RKO (cell line): Measurements from ENCODE around the gene MADD.
A peak's percentile ranks its signal among the peaks of the same experiment; 100 is the strongest.

ENCODE experiments used
- DNase-seq: peaks from one replicate; pipeline ENCODE4 v3.0.0-alpha.2; 2016; ENCODE audit warnings: low spot score

The MADD gene

DNA sequence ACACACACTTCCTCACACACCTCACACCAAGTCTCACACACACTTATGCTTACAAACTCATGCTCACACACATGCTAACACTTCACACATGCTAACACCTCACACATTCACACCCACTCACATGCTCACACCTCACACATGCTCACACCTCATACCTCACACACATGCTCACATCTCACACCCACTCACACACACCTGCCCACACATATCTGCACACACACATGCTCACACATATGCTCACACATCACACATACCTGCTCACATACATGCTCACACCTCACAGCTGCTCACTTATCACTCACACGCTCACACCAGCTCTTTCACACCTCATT, 87.0 kb downstream of the MADD start:
- DNase-seq = no peak

DNA sequence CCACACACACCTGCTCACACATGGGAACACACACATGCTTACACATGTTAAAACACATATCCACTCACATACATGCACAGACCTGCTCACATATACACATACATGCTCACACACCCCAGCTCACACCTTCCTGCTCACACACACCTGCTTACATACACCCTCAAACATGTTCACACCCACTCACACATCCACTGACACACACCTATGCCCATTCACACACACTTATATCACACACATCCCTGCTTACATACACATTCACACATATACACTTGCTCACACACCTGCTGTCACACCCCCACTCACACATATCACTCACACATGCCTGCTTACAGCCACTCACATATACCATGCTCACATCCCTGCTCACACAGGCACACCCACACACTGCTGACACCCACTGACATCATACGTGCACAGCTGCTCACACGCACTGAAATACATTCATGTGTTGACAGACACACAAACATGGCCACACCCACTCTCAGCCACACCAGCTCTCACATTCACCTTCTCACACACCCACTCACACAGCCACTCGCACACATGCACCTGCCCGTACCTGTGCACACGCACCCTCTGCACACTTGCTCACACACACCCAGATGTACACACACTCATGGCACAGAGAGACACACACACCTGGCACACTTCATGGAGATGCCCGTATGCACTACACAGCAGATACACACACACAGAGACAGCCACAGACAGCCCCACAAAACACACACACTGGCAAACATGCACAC, 88.2 kb downstream of the MADD start:
- DNase-seq = no peak

DNA sequence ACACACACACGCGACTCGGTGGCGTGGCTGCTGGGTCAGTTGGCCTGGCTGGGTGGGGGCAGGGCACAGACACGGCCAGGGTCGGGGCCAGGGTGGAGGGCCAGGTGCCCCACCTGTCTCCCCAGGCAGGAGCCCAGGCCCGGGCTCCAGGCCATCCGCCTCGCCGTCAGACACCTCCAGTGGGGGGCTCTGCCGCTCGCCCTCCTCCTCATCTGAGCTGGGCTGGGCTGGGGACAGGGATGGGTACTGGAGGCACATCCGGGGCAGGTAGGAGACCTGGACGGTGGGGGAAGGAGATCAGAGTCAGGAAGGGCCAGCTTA, 88.8 kb downstream of the MADD start:
- DNase-seq = no peak

DNA sequence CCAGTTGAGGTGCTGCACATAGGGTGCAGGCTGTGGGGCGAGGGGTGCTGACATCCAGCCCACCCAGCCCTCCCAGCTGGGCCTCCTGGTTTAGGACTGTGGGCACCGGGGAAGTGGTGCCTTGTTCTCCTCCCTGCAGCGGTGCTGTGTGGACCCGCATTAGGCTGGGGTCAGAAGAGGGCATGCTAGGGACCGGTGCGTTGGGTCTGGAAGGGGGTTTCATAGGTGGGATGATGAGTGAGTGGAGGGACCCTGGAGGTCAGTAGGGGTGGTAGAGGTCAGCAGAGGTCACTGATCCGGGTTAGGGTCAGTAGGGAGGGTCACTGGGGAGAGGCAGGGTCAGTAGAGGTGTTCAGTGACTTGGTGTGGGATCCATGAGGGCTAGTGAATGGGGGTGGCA, 89.2 kb downstream of the MADD start:
- DNase-seq = no peak

DNA sequence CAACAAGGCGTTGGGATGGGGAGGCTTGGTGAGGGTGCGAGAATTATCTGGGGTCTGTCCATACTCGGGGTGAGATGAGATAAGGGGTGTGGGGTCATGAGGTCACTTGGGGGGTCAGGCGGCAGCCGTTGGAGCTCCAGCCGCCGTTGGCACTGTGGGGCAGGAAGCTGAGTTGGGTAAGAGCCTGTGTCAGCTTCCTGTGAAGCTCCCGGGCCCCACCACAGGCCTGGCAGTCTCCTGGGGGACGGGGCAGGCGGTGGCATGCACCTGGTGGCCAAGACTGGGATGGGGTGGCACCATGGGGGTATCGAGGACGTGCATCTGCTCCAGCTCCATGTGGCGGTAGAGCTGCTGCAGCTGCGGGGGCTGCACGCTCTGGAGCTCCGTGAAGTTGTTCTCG, 89.7 kb downstream of the MADD start:
- no peak for DNase-seq

DNA sequence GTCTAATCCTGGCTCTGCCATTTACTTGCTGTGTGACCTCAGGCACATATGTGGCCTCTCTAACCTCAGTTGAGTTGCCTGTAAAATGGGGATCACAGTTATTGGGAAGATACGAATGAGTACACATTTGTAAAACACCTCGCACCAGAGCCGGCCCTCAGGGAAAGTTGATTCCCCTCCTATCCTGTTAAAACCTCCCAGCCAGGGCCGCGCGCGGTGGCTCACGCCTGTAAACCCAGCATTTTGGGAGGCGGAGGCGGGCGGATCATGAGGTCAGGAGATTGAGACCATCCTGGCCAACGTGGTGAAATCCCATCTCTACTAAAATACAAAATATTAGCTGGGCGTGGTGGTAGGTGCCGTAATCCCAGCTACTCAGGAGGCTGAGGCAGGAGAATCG, 90.4 kb downstream of the MADD start:
- no peak for DNase-seq

DNA sequence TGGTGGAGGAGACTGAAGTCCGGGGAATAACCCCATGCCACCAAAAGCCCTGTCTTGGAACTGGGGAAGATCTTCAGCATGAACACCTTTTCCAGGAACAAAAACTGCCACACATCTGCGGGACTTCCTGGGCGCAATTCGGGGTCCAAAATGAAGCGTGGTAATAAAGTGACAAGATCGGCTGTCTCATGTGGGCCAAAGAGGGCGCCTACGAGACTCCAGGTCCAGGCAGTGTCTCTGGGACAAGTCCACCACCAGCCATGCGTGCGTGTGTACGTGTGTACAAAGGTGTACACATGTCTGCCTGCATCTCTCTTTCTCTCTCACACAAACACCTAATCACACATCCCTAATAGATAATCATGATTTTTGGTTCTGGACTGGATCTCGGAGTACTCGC, 91.5 kb downstream of the MADD start:
- DNase-seq = no peak

DNA sequence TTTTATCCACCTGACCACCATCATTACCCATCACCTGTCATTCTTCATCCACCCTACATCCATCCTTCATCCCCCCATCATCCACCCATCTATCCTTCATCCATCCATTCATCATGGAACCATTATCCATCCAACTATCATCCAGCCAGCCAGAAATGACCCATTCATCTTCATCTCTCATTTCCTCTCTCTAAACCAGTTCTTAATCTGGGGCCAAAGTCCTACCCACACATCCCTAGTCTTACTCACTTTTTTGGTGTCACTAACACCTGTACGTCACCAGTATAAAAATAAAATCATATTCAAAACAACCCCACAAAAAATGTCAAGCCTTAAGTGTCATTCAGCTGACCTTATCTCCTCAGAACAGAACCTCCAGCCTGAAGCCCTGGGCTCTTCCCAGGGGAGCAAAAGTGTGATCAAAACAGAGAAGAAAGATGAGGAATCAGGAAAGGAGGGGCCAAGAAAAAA, 96.1 kb downstream of the MADD start:
- no peak for DNase-seq

DNA sequence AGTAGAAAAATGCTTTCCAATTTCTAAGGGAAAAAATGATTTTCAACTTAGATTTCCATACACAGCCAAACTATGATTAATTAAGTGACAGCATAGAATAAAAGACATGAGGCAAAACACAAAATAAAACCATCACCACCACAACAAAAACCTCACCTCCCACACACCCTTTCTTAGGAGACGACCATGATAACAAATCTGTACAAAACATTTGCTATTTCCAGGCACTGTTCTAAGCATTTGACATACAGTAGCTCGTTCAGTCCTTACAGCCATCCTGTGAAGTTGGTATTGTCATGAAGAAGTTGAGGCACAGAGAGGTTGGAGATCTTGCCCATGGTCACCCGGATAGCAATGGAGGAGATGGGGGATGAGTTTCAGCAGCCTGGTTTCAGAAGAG, 99.7 kb downstream of the MADD start:
- no peak for DNase-seq

DNA sequence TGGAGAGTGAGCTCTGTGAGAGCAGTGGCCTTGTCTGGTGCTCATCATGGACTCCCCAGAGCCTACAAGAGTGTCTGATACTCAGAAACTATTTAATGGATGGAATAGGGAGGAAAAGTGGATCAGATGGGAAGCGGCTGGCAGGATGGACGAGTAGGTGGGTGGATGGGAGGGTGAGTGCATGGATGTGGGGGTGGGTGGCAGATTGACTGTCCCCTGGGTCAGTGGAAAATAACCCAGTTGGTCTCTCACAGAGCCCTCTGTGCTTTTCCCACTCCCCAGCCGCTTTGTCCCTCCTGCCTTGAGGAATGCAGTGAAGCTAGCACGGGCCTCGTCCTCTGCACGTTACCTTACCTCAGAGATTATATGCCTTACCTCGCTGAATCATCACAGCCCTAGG, 102.5 kb downstream of the MADD start:
- no peak for DNase-seq

DNA sequence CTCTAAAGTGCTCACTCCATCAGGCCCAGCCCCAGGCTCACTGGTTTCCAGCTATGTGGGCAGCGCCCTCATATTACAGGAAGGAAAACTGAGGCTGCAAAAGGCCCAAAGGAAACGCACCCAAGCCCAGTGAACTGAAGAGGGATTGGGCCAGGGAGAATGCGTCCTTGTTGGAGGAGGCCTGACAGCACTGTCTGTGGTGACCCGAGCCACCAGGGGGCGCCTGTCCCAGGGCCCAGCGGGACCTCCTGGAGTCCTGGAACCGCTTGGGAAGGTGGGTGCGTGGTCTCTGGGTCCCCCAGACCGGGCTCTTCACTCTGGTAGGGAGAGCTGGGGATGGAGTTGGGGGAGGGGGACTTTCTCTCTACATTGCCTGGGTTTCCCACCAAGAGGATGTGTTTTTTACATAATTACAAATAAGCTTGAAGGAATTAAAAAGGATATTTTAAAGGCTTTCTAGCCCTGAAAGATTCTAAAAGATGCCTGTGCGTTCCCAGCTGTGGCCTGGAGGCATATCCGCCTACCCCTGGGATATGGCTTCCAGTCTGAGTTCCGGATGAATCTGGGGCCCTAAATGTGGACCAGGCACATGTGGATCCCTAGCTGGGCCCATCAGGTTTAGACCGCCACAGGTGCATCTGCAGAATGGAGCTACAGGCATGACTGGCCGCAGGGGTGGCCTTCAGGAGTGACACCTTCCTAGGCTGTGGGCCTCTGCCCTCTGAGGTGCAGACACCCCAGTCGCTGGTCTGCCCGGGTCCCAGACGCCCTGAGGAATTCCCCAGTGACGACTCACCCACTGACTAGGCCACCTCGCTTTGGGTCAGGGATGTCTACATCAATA, 104.2 kb downstream of the MADD start:
- peak; percentile 73 for DNase-seq

DNA sequence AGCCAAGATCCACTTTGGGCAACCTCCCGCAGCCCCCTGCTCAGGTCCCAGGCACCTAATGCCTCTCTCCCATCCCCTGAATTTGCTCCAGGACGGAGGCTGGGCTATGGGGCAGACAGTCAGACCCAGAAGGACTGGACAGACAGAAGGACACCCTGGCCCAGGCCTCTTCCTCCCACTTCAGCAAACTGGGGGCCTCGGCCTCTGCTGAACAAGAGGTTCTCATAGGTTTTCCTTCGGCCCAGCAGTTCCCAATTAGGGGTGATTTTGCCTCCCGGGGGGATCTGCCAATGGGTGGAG, 104.7 kb downstream of the MADD start:
- DNase-seq = no peak

DNA sequence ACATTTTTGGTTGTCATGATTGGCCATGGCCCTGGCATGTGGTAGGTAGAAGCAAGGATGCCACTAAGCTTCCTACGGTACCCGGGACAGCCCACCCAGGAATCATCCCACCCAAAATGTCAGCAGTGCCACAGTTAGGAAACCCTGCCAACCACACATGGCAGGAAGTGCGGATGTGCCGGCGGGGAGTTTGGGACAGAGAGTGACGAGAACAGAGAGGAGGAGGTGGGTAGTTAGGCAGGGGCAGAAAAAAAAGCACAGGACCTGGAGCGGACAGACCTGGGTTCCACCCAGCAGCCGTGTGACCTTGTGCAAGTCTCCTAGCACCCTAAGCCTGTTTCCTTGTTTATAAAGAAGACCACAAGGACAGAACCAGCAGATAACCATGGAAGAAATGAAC, 105.1 kb downstream of the MADD start:
- DNase-seq = no peak

DNA sequence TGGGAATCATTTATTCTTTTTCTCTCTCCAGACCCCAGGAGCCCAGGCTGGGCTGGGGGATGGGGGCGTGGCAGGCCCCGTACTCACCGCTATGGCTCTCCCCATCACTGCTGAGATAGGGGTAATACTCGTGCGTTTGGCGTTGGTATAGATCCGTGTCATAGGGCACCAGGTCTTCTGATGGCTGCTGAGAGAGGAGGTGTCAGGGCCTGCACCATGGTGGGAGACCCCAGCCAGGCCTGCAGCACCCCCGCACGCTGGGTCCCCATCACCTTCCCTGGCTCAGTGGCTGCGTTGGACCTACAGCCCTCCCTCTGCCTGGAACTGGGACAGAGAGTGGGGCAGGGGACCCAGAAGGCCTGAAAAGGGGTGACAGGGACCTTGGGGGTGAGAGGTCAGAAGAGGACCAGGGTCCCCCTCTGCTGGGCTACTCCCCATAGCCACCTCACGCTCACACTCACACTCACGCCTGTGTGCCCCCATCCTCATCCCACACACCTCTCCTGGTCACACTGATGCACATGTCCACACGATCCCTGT, 105.7 kb downstream of the MADD start:
- DNase-seq = no peak

DNA sequence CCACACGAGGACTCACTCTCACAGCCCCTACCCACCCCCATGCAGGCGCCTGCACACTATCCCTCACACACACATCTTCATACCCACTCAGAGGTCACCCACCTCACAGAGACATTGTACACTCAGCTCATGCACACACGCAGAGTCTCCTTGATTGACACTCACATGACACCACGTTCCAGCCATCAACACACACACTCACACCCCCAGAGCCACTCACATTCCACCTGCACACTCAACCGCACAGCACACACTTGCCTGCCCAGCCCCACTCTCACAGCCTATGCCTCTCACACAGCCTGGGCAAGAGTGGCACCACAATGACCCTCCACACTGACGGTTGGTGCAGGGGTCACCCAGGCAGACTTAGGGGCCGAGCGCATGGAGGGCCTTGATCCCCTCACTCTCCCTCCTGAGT, 106.2 kb downstream of the MADD start:
- DNase-seq = no peak

DNA sequence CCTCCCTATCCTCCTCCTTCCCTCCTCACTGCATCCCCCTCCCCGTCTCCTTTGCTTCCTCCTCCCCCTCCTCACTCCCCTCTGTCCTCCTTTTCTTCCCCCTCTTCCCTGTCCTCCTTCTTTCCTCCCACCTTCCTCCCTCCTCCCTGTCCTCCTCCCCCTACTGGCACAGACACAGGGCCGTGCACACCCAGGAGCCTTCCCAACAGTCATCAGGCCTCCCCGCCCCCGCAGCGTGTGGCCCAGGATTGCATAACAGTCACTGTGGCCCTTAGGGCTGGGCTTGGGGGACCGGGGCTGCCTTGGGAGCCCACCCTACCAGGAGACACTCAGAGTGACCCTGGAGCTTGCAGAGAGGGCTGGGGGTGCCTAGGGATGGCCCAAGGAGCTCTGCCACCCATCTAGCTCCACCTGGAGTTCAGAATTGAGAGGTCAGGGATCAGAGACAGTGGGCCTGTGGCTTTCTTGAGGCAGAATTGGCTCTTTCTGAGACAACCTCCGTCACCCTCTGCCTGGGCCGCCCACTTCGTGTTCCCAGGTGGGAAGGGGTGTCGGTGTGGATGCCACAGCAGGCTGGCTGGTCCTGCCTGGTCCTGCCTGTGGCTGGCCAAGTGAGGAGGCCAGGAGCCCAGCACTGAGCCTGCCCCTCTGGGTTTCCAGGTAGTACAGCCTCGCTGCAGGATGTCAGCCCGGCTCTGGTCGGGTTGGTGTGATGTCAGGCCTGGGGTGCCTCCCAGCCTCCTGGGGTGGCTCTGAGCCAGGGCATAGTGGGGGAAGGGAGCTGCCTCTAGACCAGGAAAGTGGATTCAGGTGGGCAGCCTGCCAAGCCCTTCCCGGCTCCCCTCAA, 106.8 kb downstream of the MADD start:
- no peak for DNase-seq

DNA sequence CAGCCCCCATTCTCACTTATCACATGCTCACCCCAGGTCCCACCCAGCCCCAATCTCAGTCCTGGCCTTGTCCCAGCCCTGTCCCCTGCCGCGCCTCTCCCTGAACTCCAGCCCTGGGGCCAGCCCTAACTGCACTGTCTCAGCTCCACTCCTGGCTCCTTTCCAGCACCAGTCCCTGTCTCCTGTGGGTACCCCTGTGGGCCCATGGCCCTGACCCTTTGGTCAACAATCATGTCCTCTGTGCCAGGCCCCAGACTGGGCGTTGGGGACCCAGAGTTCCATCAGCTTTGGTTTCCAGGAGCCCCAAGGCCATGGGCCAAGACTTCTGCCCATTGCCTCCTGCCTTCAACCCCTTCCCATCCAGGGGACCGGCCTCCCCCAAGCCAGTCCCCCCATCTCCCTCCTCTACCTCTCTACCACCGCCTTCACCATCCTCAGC, 107.7 kb downstream of the MADD start:
- no peak for DNase-seq

DNA sequence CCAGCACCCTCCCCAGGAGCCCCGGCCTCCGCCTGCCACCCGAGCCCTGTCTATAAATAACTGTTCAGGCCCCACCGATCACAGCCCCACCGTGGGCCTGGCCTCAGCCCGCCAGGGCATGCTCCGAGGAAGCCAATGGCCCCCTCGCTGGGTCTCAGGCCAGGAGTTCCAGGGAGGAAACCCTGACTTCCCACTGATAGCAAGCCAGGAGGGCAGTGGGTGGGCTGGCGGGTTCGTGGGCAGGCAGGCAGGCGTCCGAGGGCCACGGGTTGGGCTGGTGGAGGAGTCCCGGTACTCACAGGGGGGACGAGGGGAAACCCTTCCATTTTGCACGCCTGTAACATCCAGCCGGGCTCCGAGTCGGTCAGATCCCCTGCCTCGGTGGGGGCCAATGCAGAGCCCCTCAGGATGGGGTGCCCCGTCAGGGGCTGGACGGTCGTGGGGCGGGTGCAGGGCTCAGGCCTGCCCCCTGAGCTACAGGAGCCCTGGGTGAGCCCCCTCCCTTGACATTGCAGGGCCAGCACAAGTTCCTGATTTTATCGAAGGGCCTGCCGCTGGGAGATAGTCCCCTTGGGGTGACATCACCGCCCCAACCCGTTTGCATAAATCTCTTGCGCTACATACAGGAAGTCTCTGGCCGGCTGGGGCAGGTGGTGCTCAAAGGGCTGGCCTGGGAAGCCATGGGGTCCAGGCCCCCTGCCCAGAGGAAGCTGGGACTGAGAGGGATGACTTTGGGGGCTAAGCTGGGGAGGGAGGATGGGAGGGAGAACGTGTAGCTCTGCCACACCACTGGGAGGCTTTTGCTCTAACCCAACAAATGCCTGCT, 108.3 kb downstream of the MADD start, which contains the start of gene SPI1:
SPI1 (minus strand) TSS at position 538 of the 826 bp plus-strand sequence; CDS start at position 344, 194 bp downstream.
- DNase-seq = no peak

DNA sequence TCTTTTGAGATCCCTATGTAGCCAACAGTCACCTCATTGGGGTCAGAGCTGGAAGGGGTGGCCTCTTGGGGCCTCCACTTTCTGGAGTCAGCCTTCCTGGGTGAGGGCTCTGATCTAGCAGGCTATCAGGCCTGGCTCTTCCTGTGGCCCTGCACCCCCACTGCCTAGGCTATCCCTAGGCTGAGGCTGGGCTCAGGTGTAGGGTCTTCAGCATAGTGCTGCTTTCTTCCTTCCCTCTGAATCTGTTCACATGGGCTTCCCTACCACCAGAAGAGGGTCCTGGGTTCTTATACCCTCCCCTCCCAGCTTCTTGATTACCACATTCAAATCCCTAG, 108.9 kb downstream of the MADD start:
- DNase-seq = no peak

DNA sequence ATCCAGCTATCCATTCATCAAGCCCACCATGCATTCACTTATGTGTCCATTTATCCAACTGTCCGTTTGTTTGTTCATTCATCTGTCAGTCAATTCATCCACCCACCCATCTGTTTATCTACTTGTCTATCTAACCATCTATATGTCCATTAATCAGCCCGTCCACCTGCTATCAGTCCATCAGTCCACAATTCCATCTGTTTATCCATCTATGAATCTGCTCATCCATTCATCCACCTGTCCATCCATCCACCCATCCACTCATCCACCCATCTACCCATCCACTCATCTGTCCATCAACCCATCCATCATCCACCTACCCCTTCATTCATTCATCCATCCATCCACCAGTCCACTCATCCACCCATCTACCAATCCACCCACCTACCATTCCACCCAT, 109.4 kb downstream of the MADD start:
- no peak for DNase-seq
